ENCODE data around the gene GFOD1.

Gene GFOD1

GRCh38 chr6:13373488-13373886 is 113.9 kb downstream of the GFOD1 start:
- DNase-seq (ENCODE audit: low read depth) = no peak
- TF ChIP-seq, protein P1, sequence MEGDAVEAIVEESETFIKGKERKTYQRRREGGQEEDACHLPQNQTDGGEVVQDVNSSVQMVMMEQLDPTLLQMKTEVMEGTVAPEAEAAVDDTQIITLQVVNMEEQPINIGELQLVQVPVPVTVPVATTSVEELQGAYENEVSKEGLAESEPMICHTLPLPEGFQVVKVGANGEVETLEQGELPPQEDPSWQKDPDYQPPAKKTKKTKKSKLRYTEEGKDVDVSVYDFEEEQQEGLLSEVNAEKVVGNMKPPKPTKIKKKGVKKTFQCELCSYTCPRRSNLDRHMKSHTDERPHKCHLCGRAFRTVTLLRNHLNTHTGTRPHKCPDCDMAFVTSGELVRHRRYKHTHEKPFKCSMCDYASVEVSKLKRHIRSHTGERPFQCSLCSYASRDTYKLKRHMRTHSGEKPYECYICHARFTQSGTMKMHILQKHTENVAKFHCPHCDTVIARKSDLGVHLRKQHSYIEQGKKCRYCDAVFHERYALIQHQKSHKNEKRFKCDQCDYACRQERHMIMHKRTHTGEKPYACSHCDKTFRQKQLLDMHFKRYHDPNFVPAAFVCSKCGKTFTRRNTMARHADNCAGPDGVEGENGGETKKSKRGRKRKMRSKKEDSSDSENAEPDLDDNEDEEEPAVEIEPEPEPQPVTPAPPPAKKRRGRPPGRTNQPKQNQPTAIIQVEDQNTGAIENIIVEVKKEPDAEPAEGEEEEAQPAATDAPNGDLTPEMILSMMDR (conservative IDR thresholded peaks at IDR 0.05; ENCODE audit: low read length) = no peak
- no peak overlapping the region for H3K4me3 ChIP-seq (ENCODE audit: low read length)

DNA sequence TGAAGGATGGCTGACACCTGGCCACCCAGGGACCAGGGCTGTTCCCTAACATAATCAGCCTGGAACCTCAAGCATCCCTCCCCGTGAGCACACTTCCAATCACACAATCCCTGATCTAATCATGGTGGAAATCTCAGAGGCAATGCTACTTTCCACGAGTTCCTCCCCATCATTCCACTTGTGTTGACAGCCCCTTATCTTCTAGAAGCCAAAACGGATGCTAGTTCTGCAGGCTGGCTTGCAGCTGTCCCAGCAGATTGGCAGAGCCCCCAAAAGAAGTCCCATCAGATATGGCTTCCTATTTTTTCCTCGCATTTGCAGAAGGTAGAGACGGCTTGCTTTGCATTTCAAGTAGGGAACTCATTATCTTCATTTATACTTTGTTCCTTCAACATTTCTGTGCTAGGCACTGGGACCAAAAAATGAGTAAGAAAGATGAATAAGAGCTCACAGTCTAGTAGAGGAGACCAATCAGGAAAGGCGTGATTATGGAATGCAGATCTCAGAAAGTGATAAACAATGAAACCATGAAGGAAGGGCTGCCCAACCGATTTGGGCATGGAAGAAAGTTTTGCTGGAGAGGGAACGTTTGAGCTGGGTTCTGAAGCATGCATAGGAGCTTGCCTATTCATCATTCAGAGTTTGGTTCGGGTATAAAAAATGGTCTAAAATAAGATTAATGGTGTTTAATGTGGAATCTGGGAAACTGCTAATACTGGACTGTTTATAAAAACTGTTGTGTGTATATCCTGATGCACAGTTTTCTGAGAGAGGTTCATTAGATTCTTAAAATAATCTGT is 114.5 kb downstream of the GFOD1 start:
- no peak overlapping the region for H3K4me3 ChIP-seq (ENCODE audit: low read length)
- DNase-seq (ENCODE audit: low read depth) = no peak
- TF ChIP-seq, protein P1 (conservative IDR thresholded peaks at IDR 0.05; ENCODE audit: low read length) = no peak

DNA sequence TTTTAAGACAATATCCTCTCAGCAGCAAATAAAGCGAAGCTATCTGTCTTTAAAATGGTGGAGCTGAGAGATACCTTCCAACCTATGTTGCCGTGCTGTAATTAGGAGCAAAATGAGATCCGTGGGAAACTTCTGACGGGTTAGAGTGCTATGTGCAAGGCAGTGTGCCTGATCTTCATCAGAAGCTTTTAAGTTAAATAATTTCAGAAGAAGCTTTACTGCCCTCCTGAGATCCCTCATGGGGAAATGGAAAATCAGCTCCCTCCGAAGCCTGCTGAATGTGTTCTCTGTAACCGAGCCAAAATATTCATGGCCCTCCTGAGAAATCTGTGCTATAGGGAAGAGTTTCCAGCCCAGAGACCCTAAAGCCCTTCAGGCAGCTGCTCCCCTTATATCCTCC is 115.3 kb downstream of the GFOD1 start:
- no peak for DNase-seq (ENCODE audit: low read depth)
- H3K4me3 ChIP-seq (ENCODE audit: low read length) = no peak overlapping the region
- TF ChIP-seq, protein P1 (conservative IDR thresholded peaks at IDR 0.05; ENCODE audit: low read length) = no peak

DNA sequence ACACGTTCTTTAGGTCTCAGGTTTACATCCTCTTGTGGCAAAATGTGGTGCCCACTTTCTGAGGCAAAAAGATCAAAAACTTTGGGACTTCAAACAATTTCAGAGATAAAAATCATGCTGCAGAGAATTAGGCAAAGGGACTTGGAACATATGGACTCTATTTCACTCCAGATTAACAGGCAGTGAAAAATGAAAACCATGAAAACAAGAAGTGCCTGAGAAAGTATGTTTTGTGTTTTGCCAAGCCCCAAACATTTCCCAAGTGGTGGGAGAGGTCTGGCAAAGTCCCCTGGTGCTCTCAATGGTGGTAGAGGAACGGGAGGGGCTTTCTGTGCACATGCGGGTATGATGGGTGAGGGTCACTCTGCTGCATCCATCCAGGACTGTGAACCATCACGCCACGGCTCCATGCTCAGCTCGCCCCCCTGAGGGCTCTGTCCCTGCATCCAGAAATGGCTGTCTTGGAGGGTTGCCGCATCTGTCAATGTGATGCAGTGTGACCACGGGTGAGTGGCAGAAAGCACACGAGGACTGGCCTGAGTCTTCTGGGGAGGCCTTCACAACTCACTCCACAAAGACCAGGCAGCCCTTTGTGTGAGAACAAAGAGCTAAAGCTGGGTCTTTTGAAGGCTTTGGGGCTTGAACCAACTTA is 115.9 kb downstream of the GFOD1 start:
- TF ChIP-seq, protein P1 (conservative IDR thresholded peaks at IDR 0.05; ENCODE audit: low read length) = no peak
- H3K4me3 ChIP-seq (ENCODE audit: low read length) = no peak overlapping the region

GRCh38 chr6:13370623-13371022 is 116.8 kb downstream of the GFOD1 start:
- no peak for DNase-seq (ENCODE audit: low read depth)
- TF ChIP-seq, protein P1 (conservative IDR thresholded peaks at IDR 0.05; ENCODE audit: low read length) = no peak
- no peak overlapping the region for H3K4me3 ChIP-seq (ENCODE audit: low read length)

More for the DNA sequence above, 115.9 kb downstream of the GFOD1 start:
- peak; percentile 54 for DNase-seq (ENCODE audit: low read depth)

GRCh38 chr6:13369591-13369990 is 117.8 kb downstream of the GFOD1 start:
- TF ChIP-seq, protein P1 (conservative IDR thresholded peaks at IDR 0.05; ENCODE audit: low read length) = no peak
- no peak for DNase-seq (ENCODE audit: low read depth)
- H3K4me3 ChIP-seq (ENCODE audit: low read length) = no peak overlapping the region

DNA sequence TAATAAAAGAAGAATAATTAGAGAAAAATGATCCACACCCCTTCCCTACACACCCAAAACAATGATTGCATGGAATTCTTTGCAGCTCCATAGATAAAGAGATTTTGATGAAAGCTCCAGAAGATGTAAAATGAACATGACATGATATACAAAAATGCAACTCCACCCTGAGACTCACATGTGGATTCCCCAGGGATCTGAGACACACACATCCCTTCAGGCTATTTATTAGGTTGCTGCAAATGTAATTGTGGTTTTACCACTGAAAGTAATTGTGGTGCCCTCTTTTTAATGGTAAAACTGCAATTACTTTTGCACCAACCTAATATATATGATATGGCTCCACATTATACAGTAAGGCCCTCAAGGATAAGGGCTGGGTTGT is 118.7 kb downstream of the GFOD1 start:
- peak; percentile 66 for DNase-seq (ENCODE audit: low read depth)
- no peak overlapping the region for H3K4me3 ChIP-seq (ENCODE audit: low read length)
- TF ChIP-seq, protein P1 (conservative IDR thresholded peaks at IDR 0.05; ENCODE audit: low read length) = no peak
